K562 (cell line): ENCODE data around the gene ARHGAP26. TPM values are rescaled to one million over a fixed set of nuclear protein-coding genes. Genes with fewer than 3 reads are reported as not detected.

Source experiments
- ATF7 ChIP-seq: fragments of 450-650 bp; IDR thresholded peaks from 2 replicates; pipeline ENCODE4 v1.7.1; 2014; ENCODE audit warnings: mild to moderate bottlenecking, moderate library complexity
- BRD4 ChIP-seq: fragments of 200-600 bp; sonication (generic); IDR thresholded peaks from 2 replicates; pipeline ENCODE4 v1.6.1; 2017; ENCODE audit warnings: inconsistent platforms
- CBFA2T3 ChIP-seq: fragments of 450-650 bp; IDR thresholded peaks from 2 replicates; pipeline ENCODE4 v1.6.1; 2017
- CREB1 ChIP-seq, 2 experiments: sonication (generic) in 1 of 2; formaldehyde crosslinking in 1 of 2; IDR thresholded peaks; 2 replicates each; pipeline versions ENCODE4 v1.6.1 to v1.8.0; 2012 to 2022; ENCODE audit warnings: inconsistent platforms in 1 of 2, mild to moderate bottlenecking in 1 of 2, missing genetic modification reagents in 1 of 2, moderate library complexity in 1 of 2
- DLX4 ChIP-seq: fragments of 250-450 bp; sonication (Bioruptor Pico); IDR thresholded peaks from 2 replicates; pipeline ENCODE4 v1.6.1; 2021; ENCODE audit warnings: mild to moderate bottlenecking
- E2F1 ChIP-seq: sonication (generic); formaldehyde crosslinking; IDR thresholded peaks from 2 replicates; pipeline ENCODE4 v1.8.1; 2023; ENCODE audit warnings: mild to moderate bottlenecking, missing genetic modification reagents, moderate library complexity
- JUND ChIP-seq, 2 experiments: IDR thresholded peaks; 2 replicates in 1 of 2; 3 replicates in 1 of 2; pipeline ENCODE4 v1.6.1; 2011; ENCODE audit warnings: borderline replicate concordance in 2 of 2, low read depth in 2 of 2, low read length in 2 of 2, improper control_type of control experiment in 1 of 2, missing biosample characterization in 1 of 2, missing genetic modification characterization in 1 of 2, missing genetic modification reagents in 1 of 2
- KLF13 ChIP-seq: fragments of 450-650 bp; IDR thresholded peaks from 2 replicates; pipeline ENCODE4 v1.6.1; 2016; ENCODE audit warnings: missing genetic modification characterization, low read depth, mild to moderate bottlenecking, missing compliant biosample characterization, moderate library complexity, borderline replicate concordance
- PYGO2 ChIP-seq: fragments of 450-650 bp; IDR thresholded peaks from 2 replicates; pipeline ENCODE4 v1.6.1; 2016; ENCODE audit warnings: mild to moderate bottlenecking, missing genetic modification characterization, moderate library complexity, missing compliant biosample characterization
- THAP12 ChIP-seq: fragments of 250-450 bp; sonication (Bioruptor Pico); IDR thresholded peaks from 2 replicates; pipeline ENCODE4 v1.9.0; 2021; ENCODE audit warnings: mild to moderate bottlenecking, inconsistent platforms
- THRB ChIP-seq: fragments of 450-650 bp; formaldehyde crosslinking; conservative IDR thresholded peaks from 2 replicates; pipeline ENCODE4 v1.4.0; 2022; ENCODE audit warnings: mild to moderate bottlenecking, missing genetic modification characterization
- ZBTB33 ChIP-seq: sonication (generic); formaldehyde crosslinking; IDR thresholded peaks from 2 replicates; pipeline ENCODE4 v1.8.1; 2023; ENCODE audit warnings: mild to moderate bottlenecking, missing genetic modification reagents
- ZBTB7A ChIP-seq: IDR thresholded peaks from 2 replicates; pipeline ENCODE4 v1.6.1; 2011; ENCODE audit warnings: low read depth, mild to moderate bottlenecking, low read length, moderate library complexity, borderline replicate concordance; ENCODE audit not compliant: control insufficient read depth
- ZBTB9 ChIP-seq: fragments of 450-650 bp; formaldehyde crosslinking; IDR thresholded peaks from 2 replicates; pipeline ENCODE4 v1.4.0; 2020; ENCODE audit warnings: mild to moderate bottlenecking, moderate library complexity
- ZNF217 ChIP-seq: sonication (generic); formaldehyde crosslinking; IDR thresholded peaks from 2 replicates; pipeline ENCODE4 v1.8.0; 2022; ENCODE audit warnings: mild to moderate bottlenecking, missing genetic modification reagents
- ZNF785 ChIP-seq: fragments of 250-450 bp; sonication (Bioruptor Pico); IDR thresholded peaks from 2 replicates; pipeline ENCODE4 v1.4.0; 2020; ENCODE audit warnings: mild to moderate bottlenecking
- polyA plus RNA-seq, 8 experiments: library from polyadenylated mRNA; depleted of rRNA in 4 of 8; stranded (reverse) in 5 of 8; unstranded in 3 of 8; fragments of >200 nt; fragmentation: Nextera tagmentation in 2 of 8; fragmentation: Illumina TruSeq in 1 of 8; extraction: Ambion mirVana in 2 of 8; extraction: Trizol in 1 of 8; gene quantifications; 2 replicates each; pipeline versions ENCODE4 v1.2.1 to v1.2.3, GENCODE V29; 2011 to 2014; ENCODE audit warnings: inconsistent platforms in 1 of 8, missing spikeins in 1 of 8
- total RNA-seq, 7 experiments: library from RNA; depleted of rRNA in 6 of 7; stranded (reverse); fragments of >200 nt in 6 of 7; fragmentation: Illumina TruSeq in 2 of 7; extraction: Trizol in 2 of 7; gene quantifications; 2 replicates each; pipeline versions ENCODE4 v1.2.1 to v1.2.3, GENCODE V29; 2011 to 2021; ENCODE audit warnings: low replicate concordance in 1 of 7

Gene ARHGAP26
- total and polyA plus RNA-seq, 9 of the 15 experiments (the other 6 are each of a cell fraction or from before 2014, with no cell fraction given), result 0.13 to 1.1 (median 0.55) TPM

- TF ChIP-seq ATF7, result peak; percentile 21; the same call in 1 of the 2 replicates
- no peak; the same call in 1 of the 2 replicates for TF ChIP-seq ZBTB9
- 0 out of 2 replicates have a peak, but pooled peaks have one; percentile 4 for TF ChIP-seq PYGO2 (tag)
- TF ChIP-seq E2F1, result no peak
- TF ChIP-seq JUND (IDR thresholded peaks at IDR 0.05; ENCODE audit: borderline replicate concordance, low read depth, low read length), result 0 out of 2 replicates have a peak, but pooled peaks have one; percentile 3
- TF ChIP-seq JUND (tag; IDR thresholded peaks at IDR 0.05; ENCODE audit: borderline replicate concordance, low read depth, low read length), result peak; percentile 52; the same call in 2 of the 3 replicates
- peak; percentile 37; the same call in 1 of the 2 replicates for TF ChIP-seq BRD4
- 0 out of 2 replicates have a peak, but pooled peaks have one; percentile 20 for TF ChIP-seq KLF13 (tag)
- TF ChIP-seq ZBTB7A, result no peak
- TF ChIP-seq ZNF785 (CRISPR knock-in tag), result no peak
- TF ChIP-seq THRB (CRISPR knock-in tag), result no peak
- no peak for TF ChIP-seq ZNF217 (CRISPR knock-in tag)
- no peak for TF ChIP-seq DLX4 (CRISPR knock-in tag)
- TF ChIP-seq ZBTB33 (CRISPR knock-in tag), result no peak
- TF ChIP-seq CREB1 (IDR thresholded peaks at IDR 0.05), result no peak
- no peak for TF ChIP-seq CREB1 (CRISPR knock-in tag; IDR thresholded peaks at IDR 0.05)
- TF ChIP-seq CBFA2T3, result peak; percentile 29; the same call in 1 of the 2 replicates
- no peak for TF ChIP-seq THAP12 (CRISPR knock-in tag)
Observed at GRCh38 chr5:143222287-143223231, 452.4 kb downstream of the ARHGAP26 start (continued).
